K562 (cell line): Measurements from ENCODE around the gene SLX9. TPM values are rescaled to one million over a fixed set of nuclear protein-coding genes. Genes with fewer than 3 reads are reported as not detected.

Experiments
- ATF7 ChIP-seq: fragments of 450-650 bp; IDR thresholded peaks from 2 replicates; pipeline ENCODE4 v1.7.1; 2014; ENCODE audit warnings: mild to moderate bottlenecking, moderate library complexity
- CREM ChIP-seq: IDR thresholded peaks from 2 replicates; pipeline ENCODE4 v1.6.1; 2014; ENCODE audit warnings: antibody characterized with exemption, low read depth
- CTBP1 ChIP-seq: fragments of 450-650 bp; IDR thresholded peaks from 2 replicates; pipeline ENCODE4 v1.6.1; 2016; ENCODE audit warnings: borderline replicate concordance
- CTCFL ChIP-seq: IDR thresholded peaks from 2 replicates; pipeline ENCODE4 v1.6.1; 2011; ENCODE audit warnings: borderline replicate concordance, low read depth, mild to moderate bottlenecking, moderate library complexity, low read length; ENCODE audit not compliant: insufficient read depth, poor library complexity, severe bottlenecking
- DDX20 ChIP-seq: fragments of 450-650 bp; IDR thresholded peaks from 2 replicates; pipeline ENCODE4 v1.6.1; 2016; ENCODE audit warnings: missing genetic modification characterization, low read depth, mild to moderate bottlenecking, missing compliant biosample characterization, moderate library complexity
- E2F4 ChIP-seq: sonication (generic); formaldehyde crosslinking; IDR thresholded peaks from 2 replicates; pipeline ENCODE4 v1.8.0; 2022; ENCODE audit warnings: mild to moderate bottlenecking, low read depth, missing genetic modification reagents
- HDAC1 ChIP-seq, 2 experiments: fragments of 450-650 bp; IDR thresholded peaks; 2 replicates each; pipeline ENCODE4 v1.6.1; 2016 to 2017; ENCODE audit warnings: inconsistent platforms in 1 of 2, mild to moderate bottlenecking in 1 of 2, moderate library complexity in 1 of 2
- HMG20B ChIP-seq: fragments of 250-450 bp; sonication (Bioruptor Pico); IDR thresholded peaks from 2 replicates; pipeline ENCODE4 v1.5.0; 2021; ENCODE audit warnings: mild to moderate bottlenecking
- HNRNPH1 ChIP-seq: fragments of 200-400 bp; formaldehyde crosslinking; optimal IDR thresholded peaks from 2 replicates; pipeline ENCODE3; 2017; ENCODE audit warnings: low read depth, mild to moderate bottlenecking, low read length, moderate library complexity
- IRF2 ChIP-seq: sonication (generic); formaldehyde crosslinking; IDR thresholded peaks from 2 replicates; pipeline ENCODE4 v1.8.1; 2022; ENCODE audit warnings: mild to moderate bottlenecking, missing genetic modification reagents
- L3MBTL2 ChIP-seq: fragments of 450-650 bp; IDR thresholded peaks from 2 replicates; pipeline ENCODE4 v1.6.1; 2016; ENCODE audit warnings: mild to moderate bottlenecking, moderate library complexity
- PHF20 ChIP-seq: fragments of 450-650 bp; IDR thresholded peaks from 2 replicates; pipeline ENCODE4 v1.6.1; 2018; ENCODE audit not compliant: partially characterized antibody
- RUNX1 ChIP-seq: sonication (generic); IDR thresholded peaks from 2 replicates; pipeline ENCODE4 v1.6.1; 2016; ENCODE audit warnings: antibody characterized with exemption, low read depth
- SMC3 ChIP-seq: conservative IDR thresholded peaks from 2 replicates; pipeline ENCODE4 v1.6.1; 2011; ENCODE audit warnings: low read depth, low read length, improper control_type of control experiment; ENCODE audit not compliant: insufficient read depth
- SP1 ChIP-seq: sonication (generic); formaldehyde crosslinking; IDR thresholded peaks from 2 replicates; pipeline ENCODE4 v1.8.1; 2022; ENCODE audit warnings: mild to moderate bottlenecking, missing genetic modification reagents
- ZC3H8 ChIP-seq: fragments of 450-650 bp; IDR thresholded peaks from 2 replicates; pipeline ENCODE4 v1.6.1; 2017
- ZNF12 ChIP-seq: sonication (generic); formaldehyde crosslinking; IDR thresholded peaks from 2 replicates; pipeline ENCODE4 v1.4.0; 2020; ENCODE audit warnings: mild to moderate bottlenecking, missing genetic modification reagents
- ZNF239 ChIP-seq: fragments of 250-450 bp; sonication (Bioruptor Pico); IDR thresholded peaks from 2 replicates; pipeline ENCODE4 v1.4.0; 2020; ENCODE audit warnings: mild to moderate bottlenecking
- ZNF316 ChIP-seq: fragments of 450-650 bp; IDR thresholded peaks from 2 replicates; pipeline ENCODE4 v1.6.1; 2016
- ZNF695 ChIP-seq: fragments of 450-650 bp; formaldehyde crosslinking; IDR thresholded peaks from 2 replicates; pipeline ENCODE4 v1.4.0; 2020; ENCODE audit warnings: mild to moderate bottlenecking, moderate library complexity
- ZNF696 ChIP-seq: fragments of 250-450 bp; sonication (Bioruptor Pico); conservative IDR thresholded peaks from 2 replicates; pipeline ENCODE4 v1.4.0; 2020; ENCODE audit warnings: mild to moderate bottlenecking, moderate library complexity
- ZSCAN29 ChIP-seq: fragments of 450-650 bp; IDR thresholded peaks from 2 replicates; pipeline ENCODE4 v1.6.1; 2017
- polyA plus RNA-seq, 8 experiments: library from polyadenylated mRNA; depleted of rRNA in 4 of 8; stranded (reverse) in 5 of 8; unstranded in 3 of 8; fragments of >200 nt; fragmentation: Nextera tagmentation in 2 of 8; fragmentation: Illumina TruSeq in 1 of 8; extraction: Ambion mirVana in 2 of 8; extraction: Trizol in 1 of 8; gene quantifications; 2 replicates each; pipeline versions ENCODE4 v1.2.1 to v1.2.3, GENCODE V29; 2011 to 2014; ENCODE audit warnings: inconsistent platforms in 1 of 8, missing spikeins in 1 of 8
- total RNA-seq, 7 experiments: library from RNA; depleted of rRNA in 6 of 7; stranded (reverse); fragments of >200 nt in 6 of 7; fragmentation: Illumina TruSeq in 2 of 7; extraction: Trizol in 2 of 7; gene quantifications; 2 replicates each; pipeline versions ENCODE4 v1.2.1 to v1.2.3, GENCODE V29; 2011 to 2021; ENCODE audit warnings: low replicate concordance in 1 of 7
- TF ChIP-seq, protein P1 (sequence below): fragments of 200-400 bp; formaldehyde crosslinking; IDR thresholded peaks from 2 replicates; pipeline ENCODE4 v1.6.1; 2017; ENCODE audit warnings: mild to moderate bottlenecking, low read depth, low read length, moderate library complexity
- TF ChIP-seq, protein P2 (sequence below): IDR thresholded peaks from 2 replicates; pipeline ENCODE4 v1.6.1; 2016; ENCODE audit warnings: missing genetic modification characterization, missing compliant biosample characterization

Gene SLX9
- total and polyA plus RNA-seq, 9 of the 15 experiments (the other 6 are each of a cell fraction or from before 2014, with no cell fraction given), result 1.2 to 75.5 (median 16.5) TPM

GRCh38 chr21:44892536-44893277 lies 47.1 kb upstream of the SLX9 start (continued):
- TF ChIP-seq DDX20 (tag) (no peak), CTCFL (peak; percentile 84), CREM (peak; percentile 45; the same call in 1 of the 2 replicates), ZNF696 (no peak), E2F4 (no peak), ZNF12 (CRISPR knock-in tag) (no peak), ZNF695 (no peak), IRF2 (CRISPR knock-in tag) (no peak), HNRNPH1 (no peak), L3MBTL2 (0 out of 2 replicates have a peak, but pooled peaks have one; percentile 23), RUNX1 (no peak), CTBP1 (peak; percentile 81), ZC3H8 (no peak), ZNF316 (peak; percentile 42; the same call in 1 of the 2 replicates), SP1 (peak; percentile 30; the same call in 1 of the 2 replicates), SMC3 (peak; percentile 68), ATF7 (peak; percentile 26; the same call in 1 of the 2 replicates), PHF20 (no peak), HMG20B (CRISPR knock-in tag) (no peak), ZSCAN29 (no peak), HDAC1 (IDR thresholded peaks at IDR 0.05) (no peak), ZNF239 (CRISPR knock-in tag) (no peak)
- TF ChIP-seq, protein P1, sequence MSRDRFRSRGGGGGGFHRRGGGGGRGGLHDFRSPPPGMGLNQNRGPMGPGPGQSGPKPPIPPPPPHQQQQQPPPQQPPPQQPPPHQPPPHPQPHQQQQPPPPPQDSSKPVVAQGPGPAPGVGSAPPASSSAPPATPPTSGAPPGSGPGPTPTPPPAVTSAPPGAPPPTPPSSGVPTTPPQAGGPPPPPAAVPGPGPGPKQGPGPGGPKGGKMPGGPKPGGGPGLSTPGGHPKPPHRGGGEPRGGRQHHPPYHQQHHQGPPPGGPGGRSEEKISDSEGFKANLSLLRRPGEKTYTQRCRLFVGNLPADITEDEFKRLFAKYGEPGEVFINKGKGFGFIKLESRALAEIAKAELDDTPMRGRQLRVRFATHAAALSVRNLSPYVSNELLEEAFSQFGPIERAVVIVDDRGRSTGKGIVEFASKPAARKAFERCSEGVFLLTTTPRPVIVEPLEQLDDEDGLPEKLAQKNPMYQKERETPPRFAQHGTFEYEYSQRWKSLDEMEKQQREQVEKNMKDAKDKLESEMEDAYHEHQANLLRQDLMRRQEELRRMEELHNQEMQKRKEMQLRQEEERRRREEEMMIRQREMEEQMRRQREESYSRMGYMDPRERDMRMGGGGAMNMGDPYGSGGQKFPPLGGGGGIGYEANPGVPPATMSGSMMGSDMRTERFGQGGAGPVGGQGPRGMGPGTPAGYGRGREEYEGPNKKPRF, result no peak
- TF ChIP-seq, protein P2, sequence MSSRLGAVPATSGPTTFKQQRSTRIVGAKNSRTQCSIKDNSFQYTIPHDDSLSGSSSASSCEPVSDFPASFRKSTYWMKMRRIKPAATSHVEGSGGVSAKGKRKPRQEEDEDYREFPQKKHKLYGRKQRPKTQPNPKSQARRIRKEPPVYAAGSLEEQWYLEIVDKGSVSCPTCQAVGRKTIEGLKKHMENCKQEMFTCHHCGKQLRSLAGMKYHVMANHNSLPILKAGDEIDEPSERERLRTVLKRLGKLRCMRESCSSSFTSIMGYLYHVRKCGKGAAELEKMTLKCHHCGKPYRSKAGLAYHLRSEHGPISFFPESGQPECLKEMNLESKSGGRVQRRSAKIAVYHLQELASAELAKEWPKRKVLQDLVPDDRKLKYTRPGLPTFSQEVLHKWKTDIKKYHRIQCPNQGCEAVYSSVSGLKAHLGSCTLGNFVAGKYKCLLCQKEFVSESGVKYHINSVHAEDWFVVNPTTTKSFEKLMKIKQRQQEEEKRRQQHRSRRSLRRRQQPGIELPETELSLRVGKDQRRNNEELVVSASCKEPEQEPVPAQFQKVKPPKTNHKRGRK (tag), result peak; percentile 72; the same call in 1 of the 2 replicates
